ENCODE measurements around the gene ZNF236.
"Not testable (repeated sequence)": the region's sequence is repeated elsewhere in the genome, so short reads cannot be mapped to it uniquely, and the experiment has no call there.

The ZNF236 gene

DNA sequence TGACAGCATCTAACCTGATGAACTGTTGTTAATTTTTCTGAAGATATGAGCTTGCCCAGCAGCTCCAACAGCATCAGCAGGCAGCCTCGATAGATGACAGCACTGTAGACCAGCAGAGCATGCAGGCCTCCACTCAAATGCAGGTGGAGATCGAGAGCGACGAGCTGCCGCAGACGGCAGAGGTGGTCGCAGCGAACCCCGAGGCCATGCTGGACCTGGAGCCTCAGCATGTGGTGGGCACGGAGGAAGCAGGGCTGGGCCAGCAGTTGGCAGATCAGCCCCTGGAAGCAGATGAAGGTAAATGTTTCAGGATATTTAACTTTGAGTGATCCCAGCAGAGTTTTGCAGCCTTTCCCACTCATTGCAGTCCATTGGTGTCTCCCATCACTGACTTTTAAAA, 85.9 kb downstream of the ZNF236 start:
- no peak for DNase-seq (ENCODE audit: low read depth)

DNA sequence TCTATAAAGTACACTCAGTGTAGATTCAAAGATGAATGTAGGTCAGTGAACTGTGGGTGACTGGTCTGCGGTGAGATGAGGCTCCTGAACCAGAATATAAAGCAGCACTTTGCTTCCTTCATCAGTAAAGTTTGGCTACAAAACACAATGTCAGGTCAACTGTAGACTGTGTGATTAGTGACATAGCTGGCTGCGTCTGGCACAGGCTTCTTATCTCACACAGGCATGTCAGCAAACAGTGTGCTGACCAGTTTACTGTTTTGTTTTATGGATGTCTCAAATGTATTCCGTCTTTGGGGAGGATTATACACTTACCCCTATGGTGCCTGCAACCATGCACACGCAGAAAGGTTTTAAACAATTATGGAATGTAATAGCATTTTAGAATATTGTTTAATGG, 87.1 kb downstream of the ZNF236 start:
- DNase-seq (ENCODE audit: low read depth) = no peak

GRCh38 chr18:76911440-76911839, 89.1 kb downstream of the ZNF236 start:
- no peak for DNase-seq (ENCODE audit: low read depth)

DNA sequence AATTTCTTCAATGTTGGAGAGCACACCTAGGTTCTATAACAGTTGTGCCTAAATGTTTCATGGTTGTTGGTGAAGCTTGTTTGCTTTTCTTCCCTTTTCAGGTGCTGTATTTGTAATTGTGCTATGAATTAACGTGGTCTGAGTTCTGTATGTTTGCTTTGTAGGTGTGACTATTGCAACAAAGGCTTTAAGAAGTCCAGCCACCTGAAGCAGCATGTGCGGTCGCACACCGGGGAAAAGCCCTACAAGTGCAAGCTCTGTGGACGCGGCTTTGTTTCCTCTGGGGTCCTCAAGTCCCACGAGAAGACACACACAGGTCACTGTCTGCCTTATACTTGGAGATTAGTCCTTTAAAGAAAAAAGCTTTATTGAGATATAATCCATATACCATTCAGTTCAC, 91.2 kb downstream of the ZNF236 start:
- no peak for DNase-seq (ENCODE audit: low read depth)

DNA sequence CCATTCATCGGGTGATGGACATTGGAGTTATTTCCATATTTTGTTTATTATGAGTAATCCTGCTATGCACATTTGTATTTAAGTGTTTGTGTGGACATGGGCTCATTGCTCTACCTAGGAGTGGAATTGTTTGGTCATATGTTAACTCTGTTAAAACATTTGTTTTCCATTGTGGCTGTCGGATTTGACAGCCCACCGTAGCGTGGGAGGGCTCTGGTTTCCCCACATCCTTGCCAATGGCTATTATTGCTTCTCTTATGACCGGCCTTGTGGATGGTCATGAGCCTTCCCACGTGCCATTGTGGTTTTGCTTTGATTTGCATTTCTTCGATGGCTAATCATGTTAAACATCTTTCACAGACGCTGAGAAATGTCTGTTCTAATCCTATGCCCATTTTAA, 92.0 kb downstream of the ZNF236 start:
- no peak for DNase-seq (ENCODE audit: low read depth)

- DNase-seq (ENCODE audit: low read depth) = no peak
Observed at GRCh38 chr18:76914796-76915195, 92.4 kb downstream of the ZNF236 start.

DNA sequence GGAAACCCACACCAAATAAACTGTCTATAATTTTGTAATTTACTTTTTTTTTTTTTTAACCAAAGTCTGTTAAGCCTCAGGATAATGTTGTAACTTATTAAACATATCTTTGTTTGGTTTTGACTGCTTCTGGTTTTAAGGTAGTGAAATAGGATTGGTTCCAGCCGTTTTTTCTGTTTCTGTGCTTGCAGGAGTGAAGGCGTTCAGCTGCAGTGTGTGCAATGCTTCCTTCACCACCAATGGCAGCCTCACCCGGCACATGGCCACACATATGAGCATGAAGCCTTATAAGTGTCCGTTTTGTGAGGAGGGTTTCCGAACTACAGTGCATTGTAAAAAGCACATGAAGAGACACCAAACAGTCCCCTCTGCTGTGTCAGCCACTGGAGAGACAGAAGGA, 93.1 kb downstream of the ZNF236 start:
- DNase-seq (ENCODE audit: low read depth) = no peak

GRCh38 chr18:76920974-76921373, 98.6 kb downstream of the ZNF236 start:
- DNase-seq (ENCODE audit: low read depth) = no peak

GRCh38 chr18:76922107-76922506, 99.8 kb downstream of the ZNF236 start:
- no peak for DNase-seq (ENCODE audit: low read depth)

DNA sequence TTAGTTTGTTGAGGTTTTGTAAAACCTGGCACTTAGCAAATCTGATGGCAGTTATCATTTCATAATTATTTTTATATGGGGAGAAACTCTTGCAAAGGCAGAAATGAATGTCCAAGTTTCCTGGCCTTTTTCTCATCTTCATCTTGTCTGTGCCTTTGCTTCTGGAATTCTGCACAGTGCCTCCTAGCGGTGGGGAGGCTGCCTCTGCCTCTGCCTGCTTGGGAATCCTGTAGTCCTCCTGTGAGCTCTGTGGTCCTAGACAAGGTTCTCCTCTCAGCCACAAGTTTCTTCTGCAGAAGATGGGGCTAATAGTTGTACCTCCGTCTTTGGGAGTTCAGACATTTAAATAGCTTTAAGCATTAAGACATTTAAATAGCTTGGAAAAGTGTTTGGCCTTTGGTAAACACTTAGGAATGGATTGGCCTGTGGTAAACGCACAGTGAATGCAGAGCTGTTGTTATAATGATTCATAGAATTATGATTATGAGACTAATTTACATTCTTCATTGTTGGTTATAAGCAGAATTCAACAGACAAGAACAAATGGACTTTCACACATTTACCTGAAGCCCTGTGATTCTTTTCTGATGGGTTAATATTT, 101.2 kb downstream of the ZNF236 start:
- DNase-seq (ENCODE audit: low read depth) = no peak

- DNase-seq (ENCODE audit: low read depth) = no peak
Observed at GRCh38 chr18:76925501-76925900, 103.1 kb downstream of the ZNF236 start.

- no peak for DNase-seq (ENCODE audit: low read depth)
Observed at GRCh38 chr18:76927223-76927725, 104.9 kb downstream of the ZNF236 start.

GRCh38 chr18:76928179-76928868, 106.0 kb downstream of the ZNF236 start:
- no peak for DNase-seq (ENCODE audit: low read depth)

- DNase-seq (ENCODE audit: low read depth) = no peak
Observed at GRCh38 chr18:76931171-76931570, 108.8 kb downstream of the ZNF236 start.

DNA sequence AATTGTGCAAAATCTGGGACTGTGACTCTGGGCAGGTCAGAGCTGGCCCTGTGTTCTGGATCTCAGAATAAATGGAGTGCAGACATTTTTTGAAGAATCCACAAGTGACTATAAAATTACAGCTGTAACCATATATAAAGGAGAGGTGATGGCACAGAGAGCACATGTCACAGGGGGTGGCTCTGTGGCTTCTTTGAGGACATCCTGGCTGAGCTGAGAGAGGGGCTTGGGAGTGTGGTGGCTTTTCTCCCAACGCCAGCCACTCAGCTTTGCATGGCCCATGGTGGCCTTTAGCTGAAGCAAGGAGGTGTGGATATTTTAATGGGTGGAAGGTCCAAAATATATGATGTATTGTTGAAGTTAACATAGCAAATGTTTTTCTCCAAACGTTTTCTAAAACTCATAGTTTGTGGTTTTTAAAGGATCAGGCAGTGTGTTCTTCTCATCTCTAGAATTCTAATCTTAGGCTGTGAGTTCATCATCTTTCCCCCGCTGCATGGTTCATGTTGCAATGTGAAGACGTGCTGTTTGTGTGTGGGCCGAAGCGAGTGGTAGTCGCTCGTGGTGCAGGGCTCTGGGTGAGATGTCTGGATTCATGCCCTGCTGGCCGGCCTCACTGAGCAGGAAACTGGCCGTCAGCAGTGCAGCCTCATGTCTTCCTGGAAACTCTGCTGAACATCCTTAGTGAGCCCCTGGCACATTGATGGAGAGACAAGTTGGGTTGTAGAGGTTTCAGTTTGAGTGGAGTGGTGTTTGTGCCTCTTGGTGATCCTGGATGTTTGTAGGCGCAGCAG, 109.9 kb downstream of the ZNF236 start:
- DNase-seq (ENCODE audit: low read depth) = no peak

GRCh38 chr18:76935722-76936337, 113.5 kb downstream of the ZNF236 start:
- no peak for DNase-seq (ENCODE audit: low read depth)

GRCh38 chr18:76936877-76937276, 114.5 kb downstream of the ZNF236 start:
- DNase-seq (ENCODE audit: low read depth) = no peak

GRCh38 chr18:76937597-76937996, 115.2 kb downstream of the ZNF236 start:
- DNase-seq (ENCODE audit: low read depth) = no peak

DNA sequence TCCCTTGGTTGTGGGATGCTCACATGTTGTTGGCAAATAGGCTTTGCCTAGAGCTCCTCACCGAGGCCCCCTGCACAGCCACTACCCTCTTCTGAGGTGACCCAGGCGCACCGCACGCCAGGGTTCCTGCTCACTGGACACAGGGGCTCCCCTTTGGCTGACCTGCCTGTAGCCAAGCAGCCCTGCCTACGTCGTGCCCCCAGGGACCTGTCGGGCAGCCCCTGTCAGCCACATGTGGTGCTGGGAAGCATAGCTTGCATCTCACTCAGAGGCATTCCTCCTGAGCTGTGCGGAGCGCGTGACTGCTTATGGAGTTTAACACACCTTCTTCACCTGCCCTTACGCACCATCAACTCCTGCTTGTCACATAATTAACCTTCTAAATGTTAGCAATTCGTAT, 116.3 kb downstream of the ZNF236 start:
- DNase-seq (ENCODE audit: low read depth) = no peak

DNA sequence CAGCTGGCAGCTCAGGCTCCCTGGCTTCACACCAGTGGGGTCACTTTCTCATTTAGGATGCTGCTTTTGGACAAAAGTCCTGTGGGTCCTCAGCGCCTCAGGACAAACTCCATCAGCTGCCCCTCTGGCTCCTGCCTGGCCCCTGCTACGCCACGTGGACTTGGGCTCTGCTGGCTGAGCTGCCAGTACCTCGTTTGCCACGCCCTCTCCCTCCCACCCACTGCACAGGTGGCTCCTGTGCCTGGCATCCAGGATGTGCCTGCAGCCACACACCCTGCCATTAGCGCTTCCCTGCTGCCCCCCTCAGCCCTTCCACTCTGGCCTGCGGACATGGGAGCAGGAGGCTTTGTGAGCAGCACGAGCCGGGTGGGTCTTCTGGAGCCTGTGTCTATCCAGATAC, 118.9 kb downstream of the ZNF236 start:
- DNase-seq (ENCODE audit: low read depth) = no peak

DNA sequence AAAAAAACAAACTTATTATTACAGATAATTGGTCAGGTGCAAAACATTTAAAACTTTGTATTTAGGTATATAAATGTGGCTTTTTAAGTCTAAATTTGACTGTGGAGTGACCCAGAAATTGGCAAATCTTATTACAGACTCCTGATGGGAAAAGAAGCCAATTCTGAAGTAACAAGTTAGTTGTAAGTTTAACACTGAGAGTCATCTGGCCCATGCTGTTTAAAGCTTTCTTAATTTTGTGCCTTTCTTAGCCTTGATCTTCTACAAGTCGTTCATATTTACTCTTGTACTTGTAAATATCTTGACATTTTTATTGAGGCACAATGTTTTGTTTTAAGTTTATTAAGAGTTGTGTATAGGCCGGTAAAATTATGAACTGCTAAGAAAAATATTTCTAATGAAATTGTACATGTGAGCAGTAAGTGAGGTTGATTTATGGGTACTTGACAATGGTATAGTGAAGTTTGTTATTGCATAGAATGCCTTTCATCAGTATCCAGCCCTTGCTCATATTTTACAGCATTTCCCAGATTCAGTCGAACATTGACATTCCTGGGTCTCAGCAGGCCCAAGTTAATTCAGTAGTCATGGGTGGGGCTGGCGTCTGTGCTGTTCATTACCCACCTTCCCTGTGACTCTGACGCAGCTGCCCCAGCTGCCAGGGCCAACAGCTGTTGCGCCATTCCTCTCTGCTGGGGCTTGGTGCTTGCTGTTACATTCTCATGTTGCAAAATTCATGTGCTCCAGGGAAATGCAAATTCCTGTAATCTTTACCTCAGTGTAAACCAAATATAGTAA, 121.4 kb downstream of the ZNF236 start:
- DNase-seq (ENCODE audit: low read depth) = no peak

GRCh38 chr18:76944346-76944745, 122.0 kb downstream of the ZNF236 start:
- not testable (repeated sequence) for DNase-seq (ENCODE audit: low read depth)
